Muscle of leg (tissue), 11 donors: Measurements from ENCODE around the gene SH3BP4. TPM values are rescaled to one million over a fixed set of nuclear protein-coding genes. Genes with fewer than 3 reads are reported as not detected.

Experiments used
- DNase-seq: peaks from one replicate; pipeline ENCODE4 v3.0.0; 2013
- H3K27ac ChIP-seq: one replicate; pipeline ENCODE4 v1.5.1; 2013; ENCODE audit warnings: mild to moderate bottlenecking, low read length, control low read depth
- H3K27me3 ChIP-seq: one replicate; pipeline ENCODE4 v1.6.1; 2013; ENCODE audit warnings: low read length; ENCODE audit not compliant: control insufficient read depth, insufficient read depth
- H3K36me3 ChIP-seq: one replicate; pipeline ENCODE4 v1.6.1; 2013; ENCODE audit warnings: low read length; ENCODE audit not compliant: control insufficient read depth, insufficient read depth
- H3K4me1 ChIP-seq: one replicate; pipeline ENCODE4 v1.6.1; 2013; ENCODE audit warnings: low read length; ENCODE audit not compliant: control insufficient read depth, insufficient read depth
- H3K4me3 ChIP-seq: one replicate; pipeline ENCODE4 v1.5.1; 2013; ENCODE audit warnings: low read length, control low read depth
- H3K9me3 ChIP-seq: replicated peaks from 2 replicates; pipeline ENCODE4 v1.6.1; 2013; ENCODE audit warnings: low read depth, low read length; ENCODE audit not compliant: control insufficient read depth
- WGBS: methylation state at CpG from one replicate; pipeline ENCODE4 v1.1.5; 2013; ENCODE audit warnings: missing lambda C conversion rate; ENCODE audit not compliant: insufficient coverage; 5-methylcytosine and 5-hydroxymethylcytosine counted together
- polyA plus RNA-seq, 8 donors: library from polyadenylated mRNA; unstranded; fragments of 120-200 nt; gene quantifications; one replicate each; pipeline versions ENCODE4 v1.2.1 to v1.2.3, GENCODE V29; 2013; ENCODE audit warnings: inconsistent platforms in 1 of 8, low replicate concordance in 1 of 8; ENCODE audit not compliant: insufficient read length in 8 of 8, insufficient read depth in 1 of 8
- total RNA-seq: library from RNA; stranded (reverse); fragments of 120-200 nt; gene quantifications from one replicate; pipeline ENCODE4 v1.2.4, GENCODE V29; 2013

Gene SH3BP4
- total and polyA plus RNA-seq, 9 donors, result 10.2 to 20.4 (median 14.8) TPM

DNA sequence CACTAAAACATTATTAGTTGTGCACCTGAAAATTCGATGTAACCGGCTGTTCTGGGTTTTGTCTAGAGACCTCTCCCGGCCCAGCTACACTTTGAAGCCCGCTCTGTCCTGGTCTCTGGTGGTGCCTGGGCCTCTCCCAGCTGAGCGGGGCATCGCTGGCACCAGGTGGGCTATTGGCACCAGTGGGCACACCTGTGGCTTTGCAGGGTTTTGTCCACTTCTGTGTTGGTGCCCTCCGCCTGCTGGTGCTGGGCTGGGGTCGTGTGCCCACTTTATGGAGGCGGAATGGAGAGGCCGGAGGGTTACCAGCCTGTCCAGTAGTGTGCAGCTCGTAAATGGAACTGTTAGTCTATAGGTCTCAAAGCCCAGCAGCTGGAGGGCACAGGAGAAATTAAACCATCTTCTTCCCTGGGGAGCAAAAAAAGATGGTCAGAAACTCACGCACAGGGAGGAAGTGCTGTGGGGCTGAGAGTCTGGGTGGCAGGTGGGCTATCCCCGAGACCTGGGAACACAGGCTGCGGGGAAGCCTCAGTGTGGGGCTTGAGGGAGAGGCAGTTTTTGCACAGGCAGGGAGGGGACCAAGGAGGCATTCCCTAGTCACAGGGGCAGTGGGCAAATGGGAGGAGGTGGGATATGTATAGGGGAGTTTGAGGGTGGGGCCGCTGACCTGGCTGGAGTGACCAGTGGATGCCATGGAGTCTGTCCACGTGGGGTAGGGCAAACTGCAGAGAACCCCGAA is 30.4 kb downstream of the SH3BP4 start:
- WGBS, result 79% methylated on average over 12 of the region's 17 CpGs
- no peaks in the 10 kb centered on the region for H3K36me3 ChIP-seq
- peaks cover 5% of the 10 kb centered on the region for H3K9me3 ChIP-seq
- peaks cover 33% of the 10 kb centered on the region for H3K27me3 ChIP-seq
- no peak overlapping the region for H3K4me3 ChIP-seq
- H3K27ac ChIP-seq, result peak overlapping the region; percentile 89
- H3K4me1 ChIP-seq, result peaks cover 41% of the 10 kb centered on the region
- DNase-seq, result no peak

DNA sequence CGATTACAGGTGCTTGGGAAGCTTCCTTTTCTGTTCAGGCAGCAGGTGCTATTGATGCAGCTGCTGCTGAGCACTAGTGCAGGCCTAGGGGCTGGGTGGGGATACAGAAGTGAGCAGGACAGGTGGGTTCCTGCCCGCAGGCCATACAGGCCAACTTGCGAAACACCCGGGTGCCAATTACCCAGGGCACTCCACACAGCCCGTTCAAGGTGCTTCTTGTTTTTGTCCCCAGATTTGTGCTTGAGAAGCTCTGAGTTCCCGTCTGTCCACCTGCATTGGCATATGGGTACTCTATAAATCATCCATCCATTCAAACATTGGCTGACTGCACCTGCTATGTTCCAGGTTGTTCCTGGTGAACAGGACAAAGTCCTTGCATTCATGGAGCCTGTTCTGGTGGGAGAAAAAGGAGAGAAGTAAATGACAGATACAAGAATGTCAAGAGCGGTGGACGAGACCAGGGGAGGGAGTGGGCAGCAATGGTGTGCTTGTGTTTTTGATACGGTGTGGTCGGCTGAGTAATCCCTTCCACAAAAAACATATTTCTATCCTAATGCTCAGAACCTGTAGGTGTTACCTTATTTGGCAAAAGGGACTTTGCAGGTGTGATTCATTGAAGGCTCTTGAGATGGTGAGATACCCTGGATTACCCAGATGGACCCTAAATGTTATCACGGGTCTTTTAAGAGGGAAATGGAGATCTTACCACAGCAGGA is 31.4 kb downstream of the SH3BP4 start:
- H3K27ac ChIP-seq, result peak overlapping the region; percentile 89
- no peak overlapping the region for H3K4me3 ChIP-seq
- H3K36me3 ChIP-seq, result no peaks in the 10 kb centered on the region
- DNase-seq, result no peak
- H3K4me1 ChIP-seq, result peaks cover 40% of the 10 kb centered on the region
- peaks cover 5% of the 10 kb centered on the region for H3K9me3 ChIP-seq
- H3K27me3 ChIP-seq, result peaks cover 27% of the 10 kb centered on the region
- 86% methylated on average over 6 of the region's 11 CpGs for WGBS

- no peak for DNase-seq
- peaks cover 33% of the 10 kb centered on the region for H3K4me1 ChIP-seq
These were observed 33.9 kb downstream of the SH3BP4 start for GRCh38 chr2:234985608-234986245.

GRCh38 chr2:234986390-234986789 is 34.6 kb downstream of the SH3BP4 start:
- no peak overlapping the region for H3K4me3 ChIP-seq
- no peaks in the 10 kb centered on the region for H3K9me3 ChIP-seq
- WGBS, result 62% methylated on average over 2 of the region's 7 CpGs
- H3K36me3 ChIP-seq, result no peaks in the 10 kb centered on the region
- no peak overlapping the region for H3K27ac ChIP-seq
- H3K27me3 ChIP-seq, result peaks cover 7% of the 10 kb centered on the region
- DNase-seq, result no peak
- H3K4me1 ChIP-seq, result peaks cover 29% of the 10 kb centered on the region

More at GRCh38 chr2:234985608-234986245, 33.9 kb downstream of the SH3BP4 start:
- WGBS, result 96% methylated on average over 14 of the region's 17 CpGs
- no peak overlapping the region for H3K27ac ChIP-seq
- H3K27me3 ChIP-seq, result peaks cover 11% of the 10 kb centered on the region
- H3K36me3 ChIP-seq, result no peaks in the 10 kb centered on the region
- no peak overlapping the region for H3K4me3 ChIP-seq
- no peaks in the 10 kb centered on the region for H3K9me3 ChIP-seq

- 93% methylated on average over 9 of the region's 17 CpGs for WGBS
These were observed 35.3 kb downstream of the SH3BP4 start for GRCh38 chr2:234986876-234987720.

DNA sequence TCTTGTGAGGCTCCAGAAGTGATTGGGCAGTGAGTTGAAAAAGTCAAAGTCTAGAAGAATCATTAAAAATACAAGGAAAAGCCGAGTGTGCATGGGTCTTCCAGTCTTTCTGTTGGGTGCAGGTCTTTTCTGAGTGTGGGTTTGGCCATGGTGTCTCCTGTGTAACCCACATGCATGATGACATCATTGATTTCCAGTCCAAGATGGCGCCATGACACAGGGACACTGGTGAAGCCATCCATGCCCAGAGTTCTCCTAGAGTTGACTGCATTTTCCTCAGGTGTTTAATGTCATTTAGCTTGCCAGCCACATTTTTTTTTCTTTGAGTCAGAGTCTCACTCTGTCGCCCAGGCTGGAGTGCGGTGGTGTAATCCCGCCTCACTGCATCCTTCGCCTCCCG is 35.9 kb downstream of the SH3BP4 start:
- Histone ChIP-seq H3K27me3 (peaks cover 2% of the 10 kb centered on the region), H3K36me3 (no peaks in the 10 kb centered on the region), H3K9me3 (no peaks in the 10 kb centered on the region), H3K27ac (no peak overlapping the region), H3K4me1 (peaks cover 31% of the 10 kb centered on the region), H3K4me3 (no peak overlapping the region)
- 100% methylated on average over 4 of the region's 7 CpGs for WGBS
- no peak for DNase-seq

More at GRCh38 chr2:234986876-234987720, 35.3 kb downstream of the SH3BP4 start:
- Histone ChIP-seq H3K4me3 (no peak overlapping the region), H3K4me1 (peaks cover 29% of the 10 kb centered on the region), H3K27me3 (peaks cover 5% of the 10 kb centered on the region), H3K9me3 (no peaks in the 10 kb centered on the region), H3K27ac (no peak overlapping the region), H3K36me3 (no peaks in the 10 kb centered on the region)
- DNase-seq, result no peak

- peaks cover 25% of the 10 kb centered on the region for H3K4me1 ChIP-seq
- no peak overlapping the region for H3K4me3 ChIP-seq
- H3K27me3 ChIP-seq, result peaks cover 2% of the 10 kb centered on the region
- no peaks in the 10 kb centered on the region for H3K9me3 ChIP-seq
- WGBS, result 100% methylated on average over 1 of the region's 14 CpGs
- H3K36me3 ChIP-seq, result no peaks in the 10 kb centered on the region
- H3K27ac ChIP-seq, result no peak overlapping the region
- no peak for DNase-seq
These were observed 36.7 kb downstream of the SH3BP4 start for GRCh38 chr2:234988491-234988890.

GRCh38 chr2:234989183-234989701 is 37.4 kb downstream of the SH3BP4 start:
- H3K4me1 ChIP-seq, result peaks cover 21% of the 10 kb centered on the region
- H3K36me3 ChIP-seq, result no peaks in the 10 kb centered on the region
- no peaks in the 10 kb centered on the region for H3K9me3 ChIP-seq
- no peak overlapping the region for H3K27ac ChIP-seq
- peaks cover 2% of the 10 kb centered on the region for H3K27me3 ChIP-seq
- 81% methylated on average over 12 of the region's 13 CpGs for WGBS
- no peak overlapping the region for H3K4me3 ChIP-seq
- DNase-seq, result peak; percentile 60

GRCh38 chr2:234990300-234990699 is 38.5 kb downstream of the SH3BP4 start:
- Histone ChIP-seq H3K27ac (no peak overlapping the region), H3K9me3 (no peaks in the 10 kb centered on the region), H3K4me3 (no peak overlapping the region), H3K27me3 (peaks cover 2% of the 10 kb centered on the region), H3K36me3 (no peaks in the 10 kb centered on the region), H3K4me1 (peaks cover 21% of the 10 kb centered on the region)
- DNase-seq, result no peak
- WGBS, result 100% methylated on average over 4 of the region's 7 CpGs
